Measurements from ENCODE around the gene GYPC. TPM values are rescaled to one million over a fixed set of nuclear protein-coding genes. Genes with fewer than 3 reads are reported as not detected.
"Not testable (repeated sequence)": the region's sequence is repeated elsewhere in the genome, so short reads cannot be mapped to it uniquely, and the experiment has no call there.

The GYPC gene
- total RNA-seq, result 100 to 1,000 TPM; 133 TPM

- peak within 1 kb of the TSS; percentile 85 for H3K4me3 Mint-ChIP-seq
- H3K27me3 Mint-ChIP-seq, result no peaks in the 10 kb centered on the region
- peaks cover 2% of the 10 kb centered on the region for H3K9me3 Mint-ChIP-seq
- peaks cover 40% of the 10 kb centered on the region for H3K4me1 Mint-ChIP-seq
- ChIA-PET CTCF (interaction anchor here (3.4 kb wide), 1 partner anchor 121 kb away, joined by 17 read pairs; no protein-coding TSS in a partner anchor), POLR2A (interaction anchor here (0.6 to 2.7 kb wide), 5 partner anchors 20 to 121 kb away, joined by 3 to 12 read pairs (median 6); no protein-coding TSS in a partner anchor)
- peak within 1 kb of the TSS; percentile 93 for H3K27ac Mint-ChIP-seq
- peaks cover 31% of the 10 kb centered on the region for H3K36me3 Mint-ChIP-seq (ENCODE audit: low read depth)
- DNase-seq, result peak; percentile 57
Measured at GRCh38 chr2:126655500-126656430, at the start of gene GYPC. Gene GYPC (plus strand): TSS chr2:126656158. CDS start chr2:126656264, 106 bp downstream.

- ChIA-PET POLR2A (no interaction called here), CTCF (no interaction called here)
- Mint-ChIP-seq H3K4me1 (no peaks in the 10 kb centered on the region), H3K4me3 (no peak overlapping the region), H3K36me3 (ENCODE audit: low read depth) (no peaks in the 10 kb centered on the region), H3K9me3 (no peaks in the 10 kb centered on the region), H3K27me3 (peaks cover 6% of the 10 kb centered on the region), H3K27ac (no peak overlapping the region)
- no peak for DNase-seq
Measured at GRCh38 chr2:126614524-126615227, 41.3 kb upstream of the GYPC start.

- Mint-ChIP-seq H3K36me3 (ENCODE audit: low read depth) (no peaks in the 10 kb centered on the region), H3K9me3 (no peaks in the 10 kb centered on the region), H3K4me1 (no peaks in the 10 kb centered on the region), H3K4me3 (no peak overlapping the region), H3K27ac (no peak overlapping the region), H3K27me3 (peaks cover 6% of the 10 kb centered on the region)
- no peak for DNase-seq
- ChIA-PET POLR2A (no interaction called here), CTCF (no interaction called here)
Measured at GRCh38 chr2:126616606-126617069, 39.3 kb upstream of the GYPC start.

GRCh38 chr2:126620302-126620701 lies 35.7 kb upstream of the GYPC start:
- H3K27me3 Mint-ChIP-seq, result no peaks in the 10 kb centered on the region
- CTCF ChIA-PET, result no interaction called here
- H3K36me3 Mint-ChIP-seq (ENCODE audit: low read depth), result no peaks in the 10 kb centered on the region
- POLR2A ChIA-PET, result no interaction called here
- no peak overlapping the region for H3K27ac Mint-ChIP-seq
- no peak for DNase-seq
- no peaks in the 10 kb centered on the region for H3K9me3 Mint-ChIP-seq
- H3K4me3 Mint-ChIP-seq, result no peak overlapping the region
- no peaks in the 10 kb centered on the region for H3K4me1 Mint-ChIP-seq

GRCh38 chr2:126623000-126623399 lies 33.0 kb upstream of the GYPC start:
- Mint-ChIP-seq H3K27ac (no peak overlapping the region), H3K4me1 (no peaks in the 10 kb centered on the region), H3K4me3 (no peak overlapping the region), H3K36me3 (ENCODE audit: low read depth) (no peaks in the 10 kb centered on the region), H3K27me3 (peaks cover 7% of the 10 kb centered on the region), H3K9me3 (no peaks in the 10 kb centered on the region)
- no peak for DNase-seq
- POLR2A ChIA-PET, result no interaction called here
- CTCF ChIA-PET, result no interaction called here

- ChIA-PET POLR2A (interaction anchor here (0.6 kb wide), 1 partner anchor 148 kb away, joined by 3 read pairs; no protein-coding TSS in a partner anchor), CTCF (no interaction called here)
- Mint-ChIP-seq H3K36me3 (ENCODE audit: low read depth) (no peaks in the 10 kb centered on the region), H3K27ac (no peak overlapping the region), H3K4me3 (no peak overlapping the region), H3K27me3 (peaks cover 22% of the 10 kb centered on the region), H3K4me1 (no peaks in the 10 kb centered on the region), H3K9me3 (no peaks in the 10 kb centered on the region)
- no peak for DNase-seq
Measured at GRCh38 chr2:126627643-126628042, 28.3 kb upstream of the GYPC start.

GRCh38 chr2:126634273-126634861 lies 21.6 kb upstream of the GYPC start:
- Mint-ChIP-seq H3K27ac (no peak overlapping the region), H3K36me3 (ENCODE audit: low read depth) (no peaks in the 10 kb centered on the region), H3K4me3 (no peak overlapping the region), H3K9me3 (no peaks in the 10 kb centered on the region), H3K27me3 (peaks cover 26% of the 10 kb centered on the region), H3K4me1 (no peaks in the 10 kb centered on the region)
- ChIA-PET POLR2A (no interaction called here), CTCF (interaction anchor here (0.9 to 1.3 kb wide), 4 partner anchors 15 to 142 kb away, joined by 3 to 5 read pairs (median 4); no protein-coding TSS in a partner anchor)
- peak; percentile 29 for DNase-seq

- CTCF ChIA-PET, result interaction anchor here (1.0 to 1.3 kb wide), 4 partner anchors 10 to 141 kb away, joined by 3 to 5 read pairs (median 4); no protein-coding TSS in a partner anchor
- H3K36me3 Mint-ChIP-seq (ENCODE audit: low read depth), result no peaks in the 10 kb centered on the region
- POLR2A ChIA-PET, result no interaction called here
- no peak overlapping the region for H3K27ac Mint-ChIP-seq
- no peak overlapping the region for H3K4me3 Mint-ChIP-seq
- no peak for DNase-seq
- H3K9me3 Mint-ChIP-seq, result no peaks in the 10 kb centered on the region
- H3K27me3 Mint-ChIP-seq, result peaks cover 23% of the 10 kb centered on the region
- no peaks in the 10 kb centered on the region for H3K4me1 Mint-ChIP-seq
Measured at GRCh38 chr2:126635281-126635680, 20.7 kb upstream of the GYPC start.

- no peaks in the 10 kb centered on the region for H3K36me3 Mint-ChIP-seq (ENCODE audit: low read depth)
Measured at GRCh38 chr2:126635736-126636135, 20.2 kb upstream of the GYPC start.

GRCh38 chr2:126637386-126637785 lies 18.6 kb upstream of the GYPC start:
- no peaks in the 10 kb centered on the region for H3K4me1 Mint-ChIP-seq
- H3K36me3 Mint-ChIP-seq (ENCODE audit: low read depth), result no peaks in the 10 kb centered on the region
- H3K27me3 Mint-ChIP-seq, result peaks cover 14% of the 10 kb centered on the region
- no peak overlapping the region for H3K4me3 Mint-ChIP-seq
- POLR2A ChIA-PET, result no interaction called here
- H3K9me3 Mint-ChIP-seq, result no peaks in the 10 kb centered on the region
- DNase-seq, result no peak
- CTCF ChIA-PET, result interaction anchor here (1.1 kb wide), 1 partner anchor 25 kb away, joined by 4 read pairs; no protein-coding TSS in a partner anchor
- H3K27ac Mint-ChIP-seq, result no peak overlapping the region

More at GRCh38 chr2:126635736-126636135, 20.2 kb upstream of the GYPC start:
- H3K27me3 Mint-ChIP-seq, result peaks cover 20% of the 10 kb centered on the region
- no peak overlapping the region for H3K4me3 Mint-ChIP-seq
- no peak for DNase-seq
- no peaks in the 10 kb centered on the region for H3K4me1 Mint-ChIP-seq
- CTCF ChIA-PET, result interaction anchor here (1.0 to 1.1 kb wide), 2 partner anchors 10 to 141 kb away, joined by 4 read pairs; no protein-coding TSS in a partner anchor
- H3K9me3 Mint-ChIP-seq, result no peaks in the 10 kb centered on the region
- POLR2A ChIA-PET, result no interaction called here
- no peak overlapping the region for H3K27ac Mint-ChIP-seq

- ChIA-PET POLR2A (no interaction called here), CTCF (no interaction called here)
- no peaks in the 10 kb centered on the region for H3K4me1 Mint-ChIP-seq
- H3K36me3 Mint-ChIP-seq (ENCODE audit: low read depth), result no peaks in the 10 kb centered on the region
- peaks cover 5% of the 10 kb centered on the region for H3K27me3 Mint-ChIP-seq
- no peak overlapping the region for H3K4me3 Mint-ChIP-seq
- H3K9me3 Mint-ChIP-seq, result no peaks in the 10 kb centered on the region
- H3K27ac Mint-ChIP-seq, result no peak overlapping the region
- no peak for DNase-seq
Measured at GRCh38 chr2:126638746-126639145, 17.2 kb upstream of the GYPC start.

GRCh38 chr2:126639276-126639675 lies 16.7 kb upstream of the GYPC start:
- no peak overlapping the region for H3K27ac Mint-ChIP-seq
- H3K4me1 Mint-ChIP-seq, result no peaks in the 10 kb centered on the region
- H3K36me3 Mint-ChIP-seq (ENCODE audit: low read depth), result no peaks in the 10 kb centered on the region
- POLR2A ChIA-PET, result no interaction called here
- no peak for DNase-seq
- H3K9me3 Mint-ChIP-seq, result no peaks in the 10 kb centered on the region
- CTCF ChIA-PET, result no interaction called here
- no peak overlapping the region for H3K4me3 Mint-ChIP-seq
- peaks cover 5% of the 10 kb centered on the region for H3K27me3 Mint-ChIP-seq

GRCh38 chr2:126641294-126641693 lies 14.7 kb upstream of the GYPC start:
- CTCF ChIA-PET; H3K36me3 Mint-ChIP-seq (ENCODE audit: low read depth); H3K27me3 Mint-ChIP-seq; H3K4me1 Mint-ChIP-seq; DNase-seq; H3K27ac Mint-ChIP-seq; POLR2A ChIA-PET; H3K4me3 Mint-ChIP-seq; H3K9me3 Mint-ChIP-seq: not testable (repeated sequence)
